GM12878 (cell line): ENCODE results near the gene HMMR.

Source experiments
- CTCF ChIP-seq, 3 experiments: IDR thresholded peaks in 2 of 3; conservative IDR thresholded peaks in 1 of 3; 2 replicates each; pipeline ENCODE4 v1.5.1; 2011; ENCODE audit warnings: low read depth in 3 of 3, low read length in 3 of 3, mild to moderate bottlenecking in 3 of 3, control low read depth in 2 of 3, moderate library complexity in 2 of 3, inconsistent platforms in 1 of 3, mixed read lengths in 1 of 3; ENCODE audit not compliant: control insufficient read depth in 2 of 3, insufficient read depth in 1 of 3; ENCODE audit errors: extremely low read depth in 1 of 3
- IKZF1 ChIP-seq: fragments of 450-650 bp; conservative IDR thresholded peaks from 2 replicates; pipeline ENCODE4 v1.6.1; 2017; ENCODE audit warnings: antibody characterized with exemption, mild to moderate bottlenecking
- NRF1 ChIP-seq: conservative IDR thresholded peaks from 2 replicates; pipeline ENCODE4 v1.6.1; 2011; ENCODE audit warnings: mild to moderate bottlenecking, low read depth, low read length, improper control_type of control experiment
- POLR2A ChIP-seq: IDR thresholded peaks from 2 replicates; pipeline ENCODE4 v1.6.1; 2011; ENCODE audit warnings: low read depth, mild to moderate bottlenecking, low read length
- POLR2AphosphoS5 ChIP-seq: IDR thresholded peaks from 2 replicates; pipeline ENCODE4 v1.6.1; 2011; ENCODE audit warnings: mild to moderate bottlenecking, low read length, inconsistent platforms
- SP1 ChIP-seq: IDR thresholded peaks from one replicate; pipeline ENCODE4 v1.6.1; 2011; ENCODE audit warnings: low read depth, low read length
- TCF7 ChIP-seq: IDR thresholded peaks from 2 replicates; pipeline ENCODE4 v1.6.1; 2014; ENCODE audit warnings: antibody characterized with exemption, borderline replicate concordance

- TF ChIP-seq POLR2AphosphoS5 (peak; percentile 93), POLR2A (peak; percentile 98), SP1 (peak; percentile 62), CTCF (IDR thresholded peaks at IDR 0.05 in 2 of 3, conservative IDR thresholded peaks at IDR 0.05 in 1 of 3; ENCODE audit: control insufficient read depth in 2 of 3, extremely low read depth in 1 of 3, insufficient read depth in 1 of 3, low read depth in 3 of 3, low read length in 3 of 3) (peak; percentile 55 to 61 (median 57)), TCF7 (no peak), IKZF1 (peak; percentile 91), NRF1 (no peak)
Observed at GRCh38 chr5:163505368-163506094, 45.1 kb downstream of the HMMR start, which contains the start of gene MAT2B.
